Left ventricle myocardium superior (tissue), 1 donor: ENCODE measurements around the gene SPOCK1. TPM values are rescaled to one million over a fixed set of nuclear protein-coding genes. Genes with fewer than 3 reads are reported as not detected.
A peak's percentile ranks its signal among the peaks of the same experiment; 100 is the strongest.

Experiments used
- ATAC-seq: fragments of 200-7000 bp; cut with Tn5 transposase; one replicate; pipeline ENCODE4 v1.9.1; 2020; ENCODE audit warnings: mild to moderate bottlenecking, moderate library complexity
- DNase-seq: peaks from one replicate; pipeline ENCODE4 v3.0.0-alpha.2; 2020
- intact Hi-C: fragments of 100-400 bp; cut with micrococcal nuclease; formaldehyde crosslinking; loops from one replicate; pipeline ENCODE4 v1.11.0; 2022
- total RNA-seq: library from RNA; stranded (reverse); fragmentation: NEBNext Ultra II Directional; extraction: Animal tissue kit (Norgen Biotek cat#: 25700); gene quantifications from one replicate; pipeline ENCODE4 v1.2.1, GENCODE V29; 2021
- donor health status: DM: no; HTN: yes; CAD: no; lungs with severe emphysema.

The SPOCK1 gene
- total RNA-seq, 1 donor from 2014 or later, result 14.7 TPM

- no peak for DNase-seq
- no peak for ATAC-seq
- intact Hi-C loops, result no loop called here
Observed at GRCh38 chr5:137088175-137088574, 411.0 kb downstream of the SPOCK1 start.

DNA sequence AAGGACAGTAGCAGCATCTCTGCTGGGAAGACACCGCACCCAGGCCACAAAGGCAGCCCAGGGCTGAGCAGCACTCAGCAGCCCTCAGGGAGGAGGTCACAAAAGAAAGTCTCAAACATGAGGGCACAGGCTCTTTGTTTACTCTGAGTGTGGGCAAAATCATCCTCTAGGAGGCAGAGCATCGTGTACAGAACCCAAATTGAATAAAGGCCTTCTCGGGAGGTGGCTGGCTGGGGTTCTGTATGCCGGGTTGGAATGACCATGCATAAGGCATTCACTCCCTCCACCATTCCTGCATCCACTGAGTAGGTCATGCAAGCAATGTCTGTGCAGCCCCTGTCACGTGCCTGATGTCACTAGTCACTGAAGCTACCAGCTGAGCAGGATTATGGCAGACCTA lies 412.8 kb downstream of the SPOCK1 start:
- intact Hi-C loops, result no loop called here
- no peak for ATAC-seq

GRCh38 chr5:137085206-137085605 lies 413.9 kb downstream of the SPOCK1 start:
- no peak for DNase-seq
- intact Hi-C loops, result no loop called here
- ATAC-seq, result no peak

More for the DNA sequence above, 412.8 kb downstream of the SPOCK1 start:
- DNase-seq, result no peak

DNA sequence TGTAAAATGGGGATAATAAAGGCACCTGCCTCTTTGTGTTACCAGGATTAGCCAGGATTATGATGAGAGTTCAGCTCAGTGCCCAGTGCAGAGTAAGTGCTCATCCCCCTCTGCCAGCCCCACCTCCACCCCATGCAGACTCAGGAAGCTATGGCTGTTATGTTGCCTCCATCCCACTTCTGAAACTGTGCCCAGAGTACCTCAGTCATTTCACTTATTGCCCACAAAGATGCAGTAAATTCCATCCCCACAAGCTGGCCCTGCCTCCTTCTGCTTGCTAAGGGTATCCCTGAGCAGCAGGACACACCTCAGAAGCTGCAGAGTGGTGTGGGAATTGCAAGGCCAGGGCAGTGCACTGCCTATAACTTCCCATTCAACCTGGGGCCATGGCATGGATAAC lies 415.1 kb downstream of the SPOCK1 start:
- no peak for ATAC-seq
- no peak for DNase-seq
- intact Hi-C loops, result no loop called here

GRCh38 chr5:137082951-137083350 lies 416.2 kb downstream of the SPOCK1 start:
- intact Hi-C loops, result no loop called here
- no peak for DNase-seq
- ATAC-seq, result no peak

DNA sequence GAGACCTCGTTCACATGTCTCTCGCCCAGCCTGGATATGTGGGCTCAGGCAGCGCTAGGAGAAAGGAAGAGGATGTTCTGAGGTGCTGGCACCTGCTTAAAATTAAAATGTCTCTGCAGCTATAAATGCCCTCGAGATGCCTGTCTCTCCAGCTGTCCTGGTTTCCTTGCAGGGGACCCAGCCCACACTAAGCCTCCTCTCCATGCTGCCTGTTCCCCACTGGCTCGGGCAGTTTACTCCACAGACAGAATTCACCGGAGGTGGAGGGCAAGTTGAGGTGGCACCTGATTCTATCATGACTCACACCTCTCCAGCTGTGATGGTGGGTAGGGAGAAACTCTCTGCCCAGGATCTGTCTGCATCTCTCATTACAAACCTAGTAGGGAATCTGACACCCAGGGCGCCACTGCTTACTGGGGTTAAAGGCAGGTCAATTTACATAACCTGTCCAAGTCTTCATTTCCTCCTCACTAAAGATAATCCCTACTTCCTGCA lies 420.9 kb downstream of the SPOCK1 start:
- ATAC-seq, result no peak
- intact Hi-C loops, result no loop called here
- no peak for DNase-seq

- peak; percentile 66 for ATAC-seq
- peak; percentile 64 for DNase-seq
- intact Hi-C loops, result no loop called here
Observed at GRCh38 chr5:137075163-137075970, 423.8 kb downstream of the SPOCK1 start.

DNA sequence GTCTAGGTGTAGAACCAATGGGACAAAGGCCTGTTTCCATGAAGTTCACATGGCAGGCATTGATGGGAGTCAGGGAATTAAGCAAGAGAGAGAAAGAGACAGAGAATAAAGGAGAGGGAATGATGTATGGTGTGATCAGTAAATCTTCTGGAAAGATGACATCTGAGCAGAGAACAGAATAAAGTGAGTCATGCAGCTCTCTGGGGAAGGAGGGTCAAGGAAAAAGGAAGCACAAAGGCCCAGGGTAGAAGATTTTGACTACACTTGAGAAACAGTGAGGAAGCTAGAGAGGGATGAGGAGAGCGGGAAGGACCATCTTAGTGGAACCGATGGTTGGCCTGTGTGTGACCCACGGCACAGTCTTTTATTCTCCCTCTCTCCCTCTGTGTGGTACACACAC lies 425.9 kb downstream of the SPOCK1 start:
- ATAC-seq, result peak; percentile 34
- intact Hi-C loops, result no loop called here
- DNase-seq, result no peak

DNA sequence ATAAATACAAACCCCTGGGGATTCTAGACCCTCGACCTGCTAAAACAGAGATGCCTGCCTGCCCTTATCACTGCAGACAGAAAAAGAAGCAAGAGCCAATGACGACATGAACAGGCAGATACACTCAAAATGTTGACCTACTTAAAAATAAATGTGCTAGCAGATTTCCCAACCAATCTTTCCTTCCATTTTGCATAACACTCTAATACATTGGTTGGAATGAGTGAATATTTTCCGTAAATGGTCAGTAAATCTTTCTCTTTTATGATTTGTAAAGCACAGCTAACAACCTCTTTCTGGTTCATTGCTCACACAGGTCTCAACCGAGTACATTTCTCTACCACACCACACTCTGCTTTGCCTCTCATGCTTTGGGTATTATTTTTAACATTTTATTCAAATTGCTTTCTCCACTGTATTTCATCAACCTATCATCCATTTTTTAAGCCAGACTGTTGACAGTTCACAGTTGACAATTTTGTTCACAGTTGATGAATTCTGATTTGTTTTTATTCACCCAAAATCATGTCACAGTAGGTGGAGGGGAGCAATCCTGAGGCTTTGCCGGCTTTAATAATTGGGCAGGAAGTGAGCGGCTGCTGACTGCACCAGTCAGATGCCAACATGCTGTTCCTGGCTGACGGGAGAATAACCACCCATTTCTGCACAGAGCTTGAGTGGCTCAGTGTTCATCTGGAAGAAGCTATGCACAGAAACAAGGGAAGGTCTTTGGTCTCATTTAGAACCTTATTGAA lies 426.6 kb downstream of the SPOCK1 start:
- DNase-seq (no peak), ATAC-seq (peak; percentile 78)
- intact Hi-C loops, result no loop called here

DNA sequence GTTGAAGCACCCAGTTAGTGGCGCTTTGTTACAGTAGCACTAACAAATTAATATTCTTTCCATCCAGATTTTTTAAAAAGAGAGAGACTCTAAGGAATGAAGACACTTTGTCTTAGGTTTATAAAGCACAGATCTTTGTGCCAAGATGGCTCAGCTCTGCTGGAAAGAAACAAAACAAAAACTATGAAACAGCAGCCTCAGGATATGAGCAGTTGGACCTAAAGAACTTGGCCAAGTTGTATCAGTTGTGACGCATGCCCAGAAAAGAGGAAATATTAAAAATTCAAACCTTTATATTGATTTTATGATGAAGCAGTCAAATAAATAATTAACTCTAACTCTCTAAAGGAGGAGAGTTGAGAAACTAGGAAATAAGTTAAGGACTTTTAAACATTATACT lies 427.2 kb downstream of the SPOCK1 start:
- intact Hi-C loops, result no loop called here
- no peak for DNase-seq
- peak; percentile 52 for ATAC-seq

DNA sequence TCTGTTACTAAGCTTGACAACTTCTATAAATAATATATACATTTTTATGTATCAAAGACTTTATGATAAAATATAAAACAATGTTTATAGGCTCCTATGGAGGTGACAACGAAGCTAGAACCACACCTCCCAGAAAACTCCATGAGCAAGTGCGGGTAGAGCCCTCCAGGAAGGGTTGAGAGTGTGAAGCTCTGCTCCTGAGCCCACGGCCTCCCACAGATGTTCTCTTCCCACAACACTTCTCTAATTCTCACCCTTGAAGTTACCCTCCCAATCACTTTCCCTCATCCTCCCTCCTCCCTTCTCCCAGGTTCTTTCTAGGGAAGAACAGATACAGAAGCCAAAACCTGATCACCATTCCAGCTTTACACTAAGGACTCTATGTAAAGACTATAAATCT lies 427.6 kb downstream of the SPOCK1 start:
- intact Hi-C loops, result no loop called here
- no peak for DNase-seq
- ATAC-seq, result no peak

- ATAC-seq (no peak), DNase-seq (no peak)
- intact Hi-C loops, result no loop called here
Observed at GRCh38 chr5:137070521-137070920, 428.6 kb downstream of the SPOCK1 start.

- ATAC-seq (no peak), DNase-seq (no peak)
- intact Hi-C loops, result no loop called here
Observed at GRCh38 chr5:137069358-137069757, 429.8 kb downstream of the SPOCK1 start.

DNA sequence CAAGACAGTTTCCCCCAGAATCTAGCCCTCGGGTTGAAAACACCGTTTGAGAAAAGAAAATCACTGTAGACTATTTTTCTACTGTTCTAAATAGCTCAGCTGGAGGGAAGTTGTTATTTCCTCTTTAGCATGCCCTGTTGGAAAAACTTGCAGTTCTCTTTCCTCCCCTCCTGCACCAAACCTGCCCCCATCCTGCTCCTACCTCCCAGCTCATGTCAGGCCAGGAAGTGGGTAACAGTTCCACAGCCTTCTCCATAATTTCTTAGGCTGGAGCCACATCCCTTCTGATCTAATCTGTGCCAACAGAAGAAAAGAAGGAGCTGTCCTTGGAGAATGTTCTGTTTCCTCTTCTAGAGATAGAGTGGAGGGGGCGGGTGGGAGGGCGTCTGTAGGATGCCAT lies 437.7 kb downstream of the SPOCK1 start:
- intact Hi-C loops, result no loop called here
- no peak for DNase-seq
- ATAC-seq, result no peak

DNA sequence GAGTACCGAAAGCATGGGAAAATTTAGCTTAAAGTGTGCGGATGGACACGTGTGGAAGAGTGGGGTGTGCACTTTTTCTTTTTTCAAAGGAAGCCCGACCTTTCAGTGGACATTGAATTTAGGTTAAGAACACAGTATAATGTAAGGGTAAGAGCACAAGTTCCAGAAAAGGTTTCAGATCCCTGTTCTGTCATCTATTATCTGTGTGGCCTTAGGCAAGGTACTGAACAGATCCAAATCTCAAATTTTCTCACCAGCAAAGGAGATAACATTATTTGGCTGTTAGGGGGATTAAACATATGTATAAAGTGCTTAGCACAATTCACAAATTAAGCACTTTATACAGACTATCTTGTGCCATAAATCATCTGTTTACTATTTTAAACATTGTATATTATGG lies 441.0 kb downstream of the SPOCK1 start:
- intact Hi-C loops, result loop anchor here (10.0 kb wide), 1 partner anchor 253 kb away; no protein-coding TSS in a partner anchor

GRCh38 chr5:137056676-137057075 lies 442.4 kb downstream of the SPOCK1 start:
- DNase-seq, result no peak
- intact Hi-C loops, result loop anchor here (10.0 kb wide), 1 partner anchor 252 kb away; no protein-coding TSS in a partner anchor
- ATAC-seq, result no peak

More for the DNA sequence above, 441.0 kb downstream of the SPOCK1 start:
- DNase-seq (no peak), ATAC-seq (no peak)

- intact Hi-C loops, result loop anchor here (10.0 kb wide), 1 partner anchor 251 kb away; no protein-coding TSS in a partner anchor
- DNase-seq, result no peak
- ATAC-seq, result no peak
Observed at GRCh38 chr5:137055271-137055872, 443.8 kb downstream of the SPOCK1 start.

GRCh38 chr5:137054792-137055191 lies 444.3 kb downstream of the SPOCK1 start:
- ATAC-seq, result no peak
- DNase-seq, result no peak
- intact Hi-C loops, result loop anchor here (10.0 kb wide), 1 partner anchor 250 kb away; no protein-coding TSS in a partner anchor

GRCh38 chr5:137054335-137054734 lies 444.8 kb downstream of the SPOCK1 start:
- intact Hi-C loops, result loop anchor here (10.0 kb wide), 1 partner anchor 250 kb away; no protein-coding TSS in a partner anchor
- ATAC-seq (no peak), DNase-seq (no peak)

DNA sequence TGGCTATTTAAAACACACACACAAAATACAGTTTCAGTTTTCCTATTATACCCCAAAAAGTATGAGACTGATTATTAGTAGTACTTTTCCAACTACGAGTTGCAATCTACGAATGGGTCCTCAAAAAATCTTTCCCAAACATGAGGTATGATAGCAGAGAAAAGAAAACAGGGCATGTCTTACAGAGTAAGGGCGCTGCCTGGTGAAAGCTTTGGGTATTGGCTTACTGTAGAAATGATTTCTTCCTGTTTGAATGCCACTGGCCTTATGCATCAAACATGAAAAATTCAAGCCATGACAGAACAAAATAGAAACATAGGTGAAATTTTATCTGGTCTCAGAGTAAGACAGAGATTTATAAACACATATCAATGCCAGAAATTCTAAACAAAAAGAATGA lies 448.0 kb downstream of the SPOCK1 start:
- intact Hi-C loops, result loop anchor here (10.0 kb wide), 1 partner anchor 246 kb away; no protein-coding TSS in a partner anchor
- no peak for DNase-seq
- ATAC-seq, result peak; percentile 29
